ENCODE results near the gene PTPRD. TPM values are rescaled to one million over a fixed set of nuclear protein-coding genes. Genes with fewer than 3 reads are reported as not detected.

The PTPRD gene
- total RNA-seq, 1 experiment from 2014 or later: 32.5 TPM

- Histone ChIP-seq H3K18ac (ENCODE audit: insufficient read length, low read depth, low read length) (no peak overlapping the region), H4K8ac (replicated peaks; ENCODE audit: insufficient read length, low read depth, low read length) (no peak overlapping the region), H3K4me2 (ENCODE audit: insufficient read depth, insufficient read length, low read length) (no peak overlapping the region), H3K79me2 (ENCODE audit: insufficient read depth, low read length) (no peaks in the 10 kb centered on the region), H3K23me2 (ENCODE audit: insufficient read length, low read depth, low read length, poor library complexity, severe bottlenecking) (no peaks in the 10 kb centered on the region), H3K27me3 (ENCODE audit: insufficient read depth, low read length) (no peaks in the 10 kb centered on the region), H2AFZ (ENCODE audit: low read length) (no peak overlapping the region), H2BK15ac (ENCODE audit: low read depth, low read length) (no peak overlapping the region), H3K9ac (ENCODE audit: extremely low read depth, insufficient read length, low read length) (no peak overlapping the region), H4K91ac (ENCODE audit: insufficient read length, low read depth, low read length) (no peak overlapping the region), H3K56ac (ENCODE audit: insufficient read length, low read depth, low read length) (no peak overlapping the region), H3K9me3 (ENCODE audit: control insufficient read depth, low read depth, low read length) (no peaks in the 10 kb centered on the region), H3K79me1 (ENCODE audit: insufficient read depth, low read depth, low read length, poor library complexity, severe bottlenecking) (no peaks in the 10 kb centered on the region), H3K4me1 (ENCODE audit: insufficient read depth, low read length) (peaks cover 3% of the 10 kb centered on the region; the same call in 1 of the 2 replicates), H2BK20ac (ENCODE audit: low read depth, low read length, poor library complexity, severe bottlenecking) (no peak overlapping the region), H2BK5ac (ENCODE audit: insufficient read length, low read length) (no peak overlapping the region), H2AK5ac (ENCODE audit: insufficient read length, low read length) (no peak overlapping the region), H3K14ac (ENCODE audit: insufficient read depth, low read length) (no peak overlapping the region; the same call in 1 of the 2 replicates), H2BK120ac (ENCODE audit: low read depth, low read length, poor library complexity, severe bottlenecking) (no peak overlapping the region), H3T11ph (ENCODE audit: low read length) (no peak overlapping the region), H3K27ac (ENCODE audit: insufficient read length, low read depth, low read length) (no peak overlapping the region), H4K20me1 (ENCODE audit: control insufficient read depth, insufficient read depth, insufficient read length) (no peaks in the 10 kb centered on the region), H3K4ac (ENCODE audit: low read depth, low read length) (no peak overlapping the region), H3K23ac (ENCODE audit: insufficient read length, low read depth, low read length) (no peak overlapping the region), H4K5ac (ENCODE audit: insufficient read length, low read depth, low read length) (no peak overlapping the region), H2BK12ac (ENCODE audit: insufficient read length, low read depth, low read length) (no peak overlapping the region)
- Mint-ChIP-seq H3K36me3 (ENCODE audit: insufficient read depth in 1 of 3, low read depth in 3 of 3) (no peaks in the 10 kb centered on the region), H3K9me3 (no peaks in the 10 kb centered on the region), H3K4me1 (no peaks in the 10 kb centered on the region), H3K27me3 (ENCODE audit: low read depth) (no peaks in the 10 kb centered on the region), H3K27ac (peak overlapping the region in 1 of 3 experiments; percentile 67; a peak in 1 of 7 replicates), H3K4me3 (no peak overlapping the region)
- peak; percentile 71 for DNase-seq
- no CpG with 5 or more reads among the region's 5 CpGs for WGBS (ENCODE audit: extremely low coverage, insufficient read length, low lambda C conversion rate)
- TF ChIP-seq, protein P1, sequence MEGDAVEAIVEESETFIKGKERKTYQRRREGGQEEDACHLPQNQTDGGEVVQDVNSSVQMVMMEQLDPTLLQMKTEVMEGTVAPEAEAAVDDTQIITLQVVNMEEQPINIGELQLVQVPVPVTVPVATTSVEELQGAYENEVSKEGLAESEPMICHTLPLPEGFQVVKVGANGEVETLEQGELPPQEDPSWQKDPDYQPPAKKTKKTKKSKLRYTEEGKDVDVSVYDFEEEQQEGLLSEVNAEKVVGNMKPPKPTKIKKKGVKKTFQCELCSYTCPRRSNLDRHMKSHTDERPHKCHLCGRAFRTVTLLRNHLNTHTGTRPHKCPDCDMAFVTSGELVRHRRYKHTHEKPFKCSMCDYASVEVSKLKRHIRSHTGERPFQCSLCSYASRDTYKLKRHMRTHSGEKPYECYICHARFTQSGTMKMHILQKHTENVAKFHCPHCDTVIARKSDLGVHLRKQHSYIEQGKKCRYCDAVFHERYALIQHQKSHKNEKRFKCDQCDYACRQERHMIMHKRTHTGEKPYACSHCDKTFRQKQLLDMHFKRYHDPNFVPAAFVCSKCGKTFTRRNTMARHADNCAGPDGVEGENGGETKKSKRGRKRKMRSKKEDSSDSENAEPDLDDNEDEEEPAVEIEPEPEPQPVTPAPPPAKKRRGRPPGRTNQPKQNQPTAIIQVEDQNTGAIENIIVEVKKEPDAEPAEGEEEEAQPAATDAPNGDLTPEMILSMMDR (conservative IDR thresholded peaks at IDR 0.05): peak; percentile 58
Measured at GRCh38 chr9:8599937-8600336, 2012.9 kb downstream of the PTPRD start.

All from H9 (cell line).